ENCODE measurements around the gene NRXN3.

Gene NRXN3

GRCh38 chr14:78173346-78174035 is 3.3 kb downstream of the NRXN3 start:
- DNase-seq (ENCODE audit: low read depth in 1 of 2, low spot score in 1 of 2): no peak

GRCh38 chr14:78175412-78175811 is 5.2 kb downstream of the NRXN3 start:
- no peak for DNase-seq (ENCODE audit: low read depth in 1 of 2, low spot score in 1 of 2)

GRCh38 chr14:78178071-78178470 is 7.9 kb downstream of the NRXN3 start:
- no peak for DNase-seq (ENCODE audit: low read depth in 1 of 2, low spot score in 1 of 2)

- no peak for DNase-seq (ENCODE audit: low read depth in 1 of 2, low spot score in 1 of 2)
Measured at GRCh38 chr14:78178971-78179370, 8.8 kb downstream of the NRXN3 start.

GRCh38 chr14:78181270-78181669 is 11.1 kb downstream of the NRXN3 start:
- DNase-seq (ENCODE audit: low read depth in 1 of 2, low spot score in 1 of 2): no peak

- DNase-seq (ENCODE audit: low read depth in 1 of 2, low spot score in 1 of 2): no peak
Measured at GRCh38 chr14:78182722-78183121, 12.5 kb downstream of the NRXN3 start.

GRCh38 chr14:78184157-78184556 is 14.0 kb downstream of the NRXN3 start:
- no peak for DNase-seq (ENCODE audit: low read depth in 1 of 2, low spot score in 1 of 2)

- no peak for DNase-seq (ENCODE audit: low read depth in 1 of 2, low spot score in 1 of 2)
Measured at GRCh38 chr14:78186277-78186676, 16.1 kb downstream of the NRXN3 start.

GRCh38 chr14:78188882-78189281 is 18.7 kb downstream of the NRXN3 start:
- no peak for DNase-seq (ENCODE audit: low read depth in 1 of 2, low spot score in 1 of 2)

- no peak for DNase-seq (ENCODE audit: low read depth in 1 of 2, low spot score in 1 of 2)
Measured at GRCh38 chr14:78195431-78195830, 25.3 kb downstream of the NRXN3 start.

GRCh38 chr14:78196323-78196722 is 26.1 kb downstream of the NRXN3 start:
- DNase-seq (ENCODE audit: low read depth in 1 of 2, low spot score in 1 of 2): no peak

GRCh38 chr14:78197051-78197450 is 26.9 kb downstream of the NRXN3 start:
- DNase-seq (ENCODE audit: low read depth in 1 of 2, low spot score in 1 of 2): no peak

- DNase-seq (ENCODE audit: low read depth in 1 of 2, low spot score in 1 of 2): no peak
Measured at GRCh38 chr14:78202163-78202562, 32.0 kb downstream of the NRXN3 start.

- DNase-seq (ENCODE audit: low read depth in 1 of 2, low spot score in 1 of 2): no peak
Measured at GRCh38 chr14:78202976-78203375, 32.8 kb downstream of the NRXN3 start.

- DNase-seq (ENCODE audit: low read depth in 1 of 2, low spot score in 1 of 2): no peak
Measured at GRCh38 chr14:78207414-78207813, 37.2 kb downstream of the NRXN3 start.

GRCh38 chr14:78220273-78220672 is 50.1 kb downstream of the NRXN3 start:
- DNase-seq (ENCODE audit: low read depth in 1 of 2, low spot score in 1 of 2): no peak

GRCh38 chr14:78222746-78223145 is 52.6 kb downstream of the NRXN3 start:
- DNase-seq (ENCODE audit: low read depth in 1 of 2, low spot score in 1 of 2): no peak

GRCh38 chr14:78227248-78228077 is 57.3 kb downstream of the NRXN3 start:
- no peak for DNase-seq (ENCODE audit: low read depth in 1 of 2, low spot score in 1 of 2)

GRCh38 chr14:78228702-78229327 is 58.6 kb downstream of the NRXN3 start:
- DNase-seq (ENCODE audit: low read depth in 1 of 2, low spot score in 1 of 2): no peak

GRCh38 chr14:78232231-78233000 is 62.2 kb downstream of the NRXN3 start:
- no peak for DNase-seq (ENCODE audit: low read depth in 1 of 2, low spot score in 1 of 2)

- DNase-seq (ENCODE audit: low read depth in 1 of 2, low spot score in 1 of 2): no peak
Measured at GRCh38 chr14:78238141-78238540, 68.0 kb downstream of the NRXN3 start.

All from activated CD4-positive, alpha-beta T cell treated with anti-CD3 and anti-CD28 coated beads, Interleukin-2, amount 50 U/mL, for 24 hours (primary cell).